Stimulated activated naive CD8-positive, alpha-beta T cell treated with anti-CD3 and anti-CD28 coated beads, Interleukin-15, Interleukin-2, amounts not matched to agents 100 ng/mL and 50 ng/mL, for 24 hours (primary cell): ENCODE measurements around the gene DHX30.

ENCODE experiments used
- H3K27ac Mint-ChIP-seq: one replicate; pipeline ENCODE4 v1.8.0; 2021; ENCODE audit warnings: mild to moderate bottlenecking, mixed read lengths
- H3K27me3 Mint-ChIP-seq: one replicate; pipeline ENCODE4 v1.8.0; 2021; ENCODE audit warnings: mixed read lengths
- H3K36me3 Mint-ChIP-seq: one replicate; pipeline ENCODE4 v1.8.0; 2021; ENCODE audit warnings: low read depth, mixed read lengths
- H3K4me1 Mint-ChIP-seq: one replicate; pipeline ENCODE4 v1.8.0; 2021; ENCODE audit warnings: low read depth, mixed read lengths
- H3K4me3 Mint-ChIP-seq: one replicate; pipeline ENCODE4 v1.8.0; 2021; ENCODE audit warnings: mild to moderate bottlenecking, mixed read lengths
- H3K9me3 Mint-ChIP-seq: one replicate; pipeline ENCODE4 v1.8.0; 2021; ENCODE audit warnings: mixed read lengths

Gene DHX30

DNA sequence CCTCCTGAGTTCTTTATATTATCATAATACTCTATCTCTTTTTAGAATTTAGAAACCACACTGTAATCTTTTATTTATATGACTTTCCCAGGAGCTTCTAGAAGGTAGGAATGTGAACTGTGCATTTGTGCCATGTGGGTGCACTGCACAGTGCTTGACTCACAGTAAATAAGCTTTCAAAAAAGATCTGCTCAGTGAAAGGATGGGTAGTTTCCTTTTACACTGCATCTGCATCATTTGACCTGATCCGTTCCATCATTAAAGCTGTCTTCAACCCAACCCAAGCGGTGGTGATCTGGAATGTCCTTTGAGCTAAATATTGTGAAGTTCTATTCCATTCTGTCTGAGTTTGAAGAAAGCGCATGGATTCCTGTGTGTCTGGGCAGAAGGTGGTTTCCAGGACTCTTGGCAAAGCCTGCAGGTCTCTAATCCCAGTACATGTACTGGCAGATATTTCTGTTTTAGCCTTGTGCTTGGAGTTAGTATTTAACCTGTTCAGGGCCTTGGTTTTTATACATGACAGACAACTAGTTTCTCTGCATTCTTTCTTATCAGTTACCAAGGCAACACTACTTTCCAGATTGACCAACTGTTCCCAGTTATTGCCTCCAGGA is 96.7 kb downstream of the DHX30 start:
- Mint-ChIP-seq H3K4me1 (peaks cover 5% of the 10 kb centered on the region), H3K36me3 (peaks cover 35% of the 10 kb centered on the region), H3K27me3 (no peaks in the 10 kb centered on the region), H3K27ac (no peak overlapping the region), H3K9me3 (no peaks in the 10 kb centered on the region), H3K4me3 (no peak overlapping the region)
